ENCODE measurements around the gene PPY. TPM values are rescaled to one million over a fixed set of nuclear protein-coding genes. Genes with fewer than 3 reads are reported as not detected.

PPY gene
- not detected in 2 replicates for total RNA-seq (2014; rRNA removed; shearing (Covaris generic); ENCODE audit: low replicate concordance)

- Histone ChIP-seq H3K27ac (ENCODE audit: low read length) (no peak within 1 kb of the TSS), H3K9me2 (replicated peaks; ENCODE audit: insufficient read depth, low read length) (no peaks in the 10 kb centered on the region), H3K4me2 (ENCODE audit: low read depth, low read length, poor library complexity, severe bottlenecking) (no peak within 1 kb of the TSS), H3K9ac (ENCODE audit: low read length) (no peak within 1 kb of the TSS), H3K4me1 (ENCODE audit: low read length) (peaks cover 13% of the 10 kb centered on the region), H3K36me3 (ENCODE audit: insufficient read depth, low read length) (no peaks in the 10 kb centered on the region), H3K9me3 (ENCODE audit: low read length) (no peaks in the 10 kb centered on the region), H2AFZ (ENCODE audit: low read length) (no peak within 1 kb of the TSS), H3K27me3 (ENCODE audit: low read length) (no peaks in the 10 kb centered on the region), H3K4me3 (ENCODE audit: low read length) (no peak within 1 kb of the TSS), H3K79me2 (ENCODE audit: low read length) (no peaks in the 10 kb centered on the region), H4K20me1 (ENCODE audit: insufficient read depth, low read depth, low read length) (no peaks in the 10 kb centered on the region)
- DNase-seq = no peak
Observed at GRCh38 chr17:43942051-43942685, at the start of gene PPY. PPY (minus strand) TSS chr17:43942476; CDS start chr17:43941654, 822 bp downstream.

- Histone ChIP-seq H3K36me3 (ENCODE audit: insufficient read depth, low read length) (no peaks in the 10 kb centered on the region), H2AFZ (ENCODE audit: low read length) (no peak overlapping the region), H3K9ac (ENCODE audit: low read length) (no peak overlapping the region), H3K9me2 (replicated peaks; ENCODE audit: insufficient read depth, low read length) (no peaks in the 10 kb centered on the region), H3K79me2 (ENCODE audit: low read length) (no peaks in the 10 kb centered on the region), H3K27ac (ENCODE audit: low read length) (no peak overlapping the region), H3K4me1 (ENCODE audit: low read length) (no peaks in the 10 kb centered on the region), H3K4me3 (ENCODE audit: low read length) (no peak overlapping the region), H4K20me1 (ENCODE audit: insufficient read depth, low read depth, low read length) (no peaks in the 10 kb centered on the region; the same call in 1 of the 2 replicates), H3K4me2 (ENCODE audit: low read depth, low read length, poor library complexity, severe bottlenecking) (no peak overlapping the region), H3K27me3 (ENCODE audit: low read length) (no peaks in the 10 kb centered on the region), H3K9me3 (ENCODE audit: low read length) (no peaks in the 10 kb centered on the region)
- DNase-seq = no peak
Observed at GRCh38 chr17:43988301-43988700, 46.0 kb upstream of the PPY start.

- Histone ChIP-seq H3K4me2 (ENCODE audit: low read depth, low read length, poor library complexity, severe bottlenecking) (no peak overlapping the region), H3K36me3 (ENCODE audit: insufficient read depth, low read length) (no peaks in the 10 kb centered on the region), H4K20me1 (ENCODE audit: insufficient read depth, low read depth, low read length) (no peaks in the 10 kb centered on the region; the same call in 1 of the 2 replicates), H3K27me3 (ENCODE audit: low read length) (no peaks in the 10 kb centered on the region), H3K9me3 (ENCODE audit: low read length) (no peaks in the 10 kb centered on the region), H3K4me3 (ENCODE audit: low read length) (no peak overlapping the region), H2AFZ (ENCODE audit: low read length) (no peak overlapping the region), H3K9me2 (replicated peaks; ENCODE audit: insufficient read depth, low read length) (no peaks in the 10 kb centered on the region), H3K27ac (ENCODE audit: low read length) (no peak overlapping the region), H3K4me1 (ENCODE audit: low read length) (no peaks in the 10 kb centered on the region), H3K9ac (ENCODE audit: low read length) (no peak overlapping the region), H3K79me2 (ENCODE audit: low read length) (no peaks in the 10 kb centered on the region)
- no peak for DNase-seq
Observed at GRCh38 chr17:43987131-43988021, 45.1 kb upstream of the PPY start.

GRCh38 chr17:43986225-43986981, 44.1 kb upstream of the PPY start:
- DNase-seq = no peak
- Histone ChIP-seq H3K4me1 (ENCODE audit: low read length) (no peaks in the 10 kb centered on the region), H3K79me2 (ENCODE audit: low read length) (no peaks in the 10 kb centered on the region), H3K9me2 (replicated peaks; ENCODE audit: insufficient read depth, low read length) (no peaks in the 10 kb centered on the region), H3K36me3 (ENCODE audit: insufficient read depth, low read length) (no peaks in the 10 kb centered on the region), H3K9me3 (ENCODE audit: low read length) (no peaks in the 10 kb centered on the region), H3K9ac (ENCODE audit: low read length) (no peak overlapping the region), H3K27ac (ENCODE audit: low read length) (no peak overlapping the region), H2AFZ (ENCODE audit: low read length) (no peak overlapping the region), H3K4me3 (ENCODE audit: low read length) (no peak overlapping the region), H3K27me3 (ENCODE audit: low read length) (no peaks in the 10 kb centered on the region), H3K4me2 (ENCODE audit: low read depth, low read length, poor library complexity, severe bottlenecking) (no peak overlapping the region), H4K20me1 (ENCODE audit: insufficient read depth, low read depth, low read length) (no peaks in the 10 kb centered on the region; the same call in 1 of the 2 replicates)

- Histone ChIP-seq H3K4me3 (ENCODE audit: low read length) (no peak overlapping the region), H3K79me2 (ENCODE audit: low read length) (no peaks in the 10 kb centered on the region), H3K4me1 (ENCODE audit: low read length) (no peaks in the 10 kb centered on the region), H3K4me2 (ENCODE audit: low read depth, low read length, poor library complexity, severe bottlenecking) (no peak overlapping the region), H3K9me3 (ENCODE audit: low read length) (no peaks in the 10 kb centered on the region), H2AFZ (ENCODE audit: low read length) (no peak overlapping the region), H3K9ac (ENCODE audit: low read length) (no peak overlapping the region), H3K27me3 (ENCODE audit: low read length) (no peaks in the 10 kb centered on the region), H3K9me2 (replicated peaks; ENCODE audit: insufficient read depth, low read length) (no peaks in the 10 kb centered on the region), H3K36me3 (ENCODE audit: insufficient read depth, low read length) (no peaks in the 10 kb centered on the region), H4K20me1 (ENCODE audit: insufficient read depth, low read depth, low read length) (no peaks in the 10 kb centered on the region; the same call in 1 of the 2 replicates), H3K27ac (ENCODE audit: low read length) (no peak overlapping the region)
- no peak for DNase-seq
Observed at GRCh38 chr17:43984521-43984920, 42.2 kb upstream of the PPY start.

- H3K4me2 ChIP-seq (ENCODE audit: low read depth, low read length, poor library complexity, severe bottlenecking) = no peak overlapping the region
- no peaks in the 10 kb centered on the region for H3K4me1 ChIP-seq (ENCODE audit: low read length)
- H4K20me1 ChIP-seq (ENCODE audit: insufficient read depth, low read depth, low read length) = no peaks in the 10 kb centered on the region; the same call in 1 of the 2 replicates
- H3K36me3 ChIP-seq (ENCODE audit: insufficient read depth, low read length) = no peaks in the 10 kb centered on the region
- no peak overlapping the region for H3K4me3 ChIP-seq (ENCODE audit: low read length)
- H3K9me2 ChIP-seq (replicated peaks; ENCODE audit: insufficient read depth, low read length) = no peaks in the 10 kb centered on the region
- H3K27ac ChIP-seq (ENCODE audit: low read length) = no peak overlapping the region
- no peak for DNase-seq
- no peak overlapping the region for H2AFZ ChIP-seq (ENCODE audit: low read length)
- no peaks in the 10 kb centered on the region for H3K27me3 ChIP-seq (ENCODE audit: low read length)
- no peaks in the 10 kb centered on the region for H3K79me2 ChIP-seq (ENCODE audit: low read length)
- H3K9ac ChIP-seq (ENCODE audit: low read length) = no peak overlapping the region
- no peaks in the 10 kb centered on the region for H3K9me3 ChIP-seq (ENCODE audit: low read length)
Observed at GRCh38 chr17:43983515-43984411, 41.5 kb upstream of the PPY start.

GRCh38 chr17:43983196-43983514, 40.9 kb upstream of the PPY start:
- H3K27me3 ChIP-seq (ENCODE audit: low read length) = no peaks in the 10 kb centered on the region
- no peak overlapping the region for H2AFZ ChIP-seq (ENCODE audit: low read length)
- no peaks in the 10 kb centered on the region for H3K9me3 ChIP-seq (ENCODE audit: low read length)
- H4K20me1 ChIP-seq (ENCODE audit: insufficient read depth, low read depth, low read length) = no peaks in the 10 kb centered on the region; the same call in 1 of the 2 replicates
- H3K9me2 ChIP-seq (replicated peaks; ENCODE audit: insufficient read depth, low read length) = no peaks in the 10 kb centered on the region
- H3K4me3 ChIP-seq (ENCODE audit: low read length) = no peak overlapping the region
- H3K9ac ChIP-seq (ENCODE audit: low read length) = no peak overlapping the region
- H3K27ac ChIP-seq (ENCODE audit: low read length) = no peak overlapping the region
- no peaks in the 10 kb centered on the region for H3K4me1 ChIP-seq (ENCODE audit: low read length)
- no peaks in the 10 kb centered on the region for H3K36me3 ChIP-seq (ENCODE audit: insufficient read depth, low read length)
- no peak for DNase-seq
- no peaks in the 10 kb centered on the region for H3K79me2 ChIP-seq (ENCODE audit: low read length)
- H3K4me2 ChIP-seq (ENCODE audit: low read depth, low read length, poor library complexity, severe bottlenecking) = no peak overlapping the region

Data from Karpas-422 (cell line).